GM20431 (cell line): ENCODE measurements around the gene LCT.
"Not testable (repeated sequence)": the region's sequence is repeated elsewhere in the genome, so short reads cannot be mapped to it uniquely, and the experiment has no call there.

Experiments used
- in situ Hi-C: fragments of 300-500 bp; cut with MseI, MboI; formaldehyde crosslinking; loops from one replicate; pipeline ENCODE4 v1.15.0; 2020; ENCODE audit warnings: low sequenced_read_pairs; ENCODE audit not compliant: unreplicated experiment

The LCT gene

GRCh38 chr2:135838502-135838901, 1.5 kb upstream of the LCT start:
- in situ Hi-C loops = no loop called here

- in situ Hi-C loops = no loop called here
These were observed 4.1 kb downstream of the LCT start for GRCh38 chr2:135832891-135833290.

- in situ Hi-C loops = no loop called here
These were observed 5.7 kb downstream of the LCT start for GRCh38 chr2:135831180-135831812.

GRCh38 chr2:135829378-135830135, 7.4 kb downstream of the LCT start:
- in situ Hi-C loops = no loop called here

GRCh38 chr2:135826544-135826943, 10.4 kb downstream of the LCT start:
- in situ Hi-C loops = no loop called here

GRCh38 chr2:135825550-135826176, 11.3 kb downstream of the LCT start:
- in situ Hi-C loops = no loop called here

GRCh38 chr2:135825131-135825530, 11.9 kb downstream of the LCT start:
- in situ Hi-C loops = no loop called here

- in situ Hi-C loops = no loop called here
These were observed 14.1 kb downstream of the LCT start for GRCh38 chr2:135822855-135823254.

- in situ Hi-C loops = no loop called here
These were observed 15.8 kb downstream of the LCT start for GRCh38 chr2:135821190-135821589.

- in situ Hi-C loops = no loop called here
These were observed 16.9 kb downstream of the LCT start for GRCh38 chr2:135820003-135820618.

GRCh38 chr2:135818937-135819610, 17.9 kb downstream of the LCT start:
- in situ Hi-C loops = no loop called here

- in situ Hi-C loops = no loop called here
These were observed 19.0 kb downstream of the LCT start for GRCh38 chr2:135817951-135818350.

GRCh38 chr2:135817466-135817865, 19.5 kb downstream of the LCT start:
- in situ Hi-C loops = no loop called here

- in situ Hi-C loops = no loop called here
These were observed 21.7 kb downstream of the LCT start for GRCh38 chr2:135815269-135815668.

GRCh38 chr2:135812907-135813511, 24.0 kb downstream of the LCT start:
- in situ Hi-C loops = no loop called here

- in situ Hi-C loops = not testable (repeated sequence)
These were observed 29.1 kb downstream of the LCT start for GRCh38 chr2:135807874-135808273.

GRCh38 chr2:135803278-135803677, 33.7 kb downstream of the LCT start:
- in situ Hi-C loops = no loop called here

- in situ Hi-C loops = no loop called here
These were observed 34.6 kb downstream of the LCT start for GRCh38 chr2:135802350-135802749.

GRCh38 chr2:135800513-135801460, 36.2 kb downstream of the LCT start:
- in situ Hi-C loops = no loop called here
